HepG2 (cell line): ENCODE measurements around the gene ATP1B2. TPM values are rescaled to one million over a fixed set of nuclear protein-coding genes. Genes with fewer than 3 reads are reported as not detected.

Experiments used
- ARHGAP35 ChIP-seq: sonication (generic); formaldehyde crosslinking; IDR thresholded peaks from 2 replicates; pipeline ENCODE4 v1.9.0; 2022; ENCODE audit warnings: mild to moderate bottlenecking, inconsistent platforms, moderate library complexity, missing genetic modification reagents, borderline replicate concordance
- FOXO1 ChIP-seq: sonication (generic); formaldehyde crosslinking; IDR thresholded peaks from 2 replicates; pipeline ENCODE4 v1.4.0; 2020; ENCODE audit warnings: missing genetic modification reagents
- HDAC2 ChIP-seq: sonication (generic); formaldehyde crosslinking; IDR thresholded peaks from 2 replicates; pipeline ENCODE4 v1.4.0; 2020; ENCODE audit warnings: missing genetic modification reagents
- HNF4A ChIP-seq: sonication (generic); formaldehyde crosslinking; IDR thresholded peaks from 2 replicates; pipeline ENCODE4 v1.4.0; 2020; ENCODE audit warnings: missing genetic modification reagents
- HOXA5 ChIP-seq: sonication (generic); formaldehyde crosslinking; IDR thresholded peaks from 2 replicates; pipeline ENCODE4 v1.4.0; 2020; ENCODE audit warnings: missing genetic modification reagents
- HOXA7 ChIP-seq: sonication (generic); formaldehyde crosslinking; IDR thresholded peaks from 2 replicates; pipeline ENCODE4 v1.8.1; 2022; ENCODE audit warnings: mild to moderate bottlenecking, missing genetic modification reagents, moderate library complexity
- MIER3 ChIP-seq: IDR thresholded peaks from 2 replicates; pipeline ENCODE4 v1.6.1; 2016; ENCODE audit warnings: missing compliant biosample characterization, borderline replicate concordance
- PCBP2 ChIP-seq: fragments of 200-400 bp; formaldehyde crosslinking; optimal IDR thresholded peaks from 2 replicates; pipeline ENCODE3; 2018; ENCODE audit warnings: low read length, low read depth; ENCODE audit not compliant: poor library complexity, severe bottlenecking
- SALL1 ChIP-seq: sonication (generic); formaldehyde crosslinking; IDR thresholded peaks from 2 replicates; pipeline ENCODE4 v1.8.0; 2022; ENCODE audit warnings: mild to moderate bottlenecking, missing genetic modification reagents
- SIX1 ChIP-seq: sonication (generic); formaldehyde crosslinking; IDR thresholded peaks from 2 replicates; pipeline ENCODE4 v1.4.0; 2020; ENCODE audit warnings: missing genetic modification reagents, borderline replicate concordance
- ZMYM3 ChIP-seq: sonication (generic); formaldehyde crosslinking; IDR thresholded peaks from 2 replicates; pipeline ENCODE4 v1.5.1; 2020; ENCODE audit warnings: mild to moderate bottlenecking, missing genetic modification reagents
- ZNF251 ChIP-seq: sonication (generic); formaldehyde crosslinking; IDR thresholded peaks from 2 replicates; pipeline ENCODE4 v1.9.0; 2021; ENCODE audit warnings: mild to moderate bottlenecking, missing genetic modification reagents
- ZNF740 ChIP-seq: sonication (generic); formaldehyde crosslinking; IDR thresholded peaks from 2 replicates; pipeline ENCODE4 v1.4.0; 2020; ENCODE audit warnings: missing genetic modification reagents
- ZNF776 ChIP-seq: sonication (generic); formaldehyde crosslinking; IDR thresholded peaks from 2 replicates; pipeline ENCODE4 v1.4.0; 2020; ENCODE audit warnings: mild to moderate bottlenecking, missing genetic modification reagents
- ZNF788 ChIP-seq: sonication (generic); formaldehyde crosslinking; IDR thresholded peaks from 2 replicates; pipeline ENCODE4 v1.5.0; 2020; ENCODE audit warnings: mild to moderate bottlenecking, missing genetic modification reagents, borderline replicate concordance
- polyA plus RNA-seq, 8 experiments: library from polyadenylated mRNA; depleted of rRNA in 3 of 8; stranded (reverse) in 7 of 8; unstranded in 1 of 8; fragments of >200 nt; fragmentation: Illumina TruSeq in 4 of 8; extraction: Trizol in 4 of 8; gene quantifications; 2 replicates each; pipeline versions ENCODE4 v1.2.1 to v1.2.3, GENCODE V29; 2011 to 2016; ENCODE audit warnings: low read depth in 4 of 8, missing spikeins in 1 of 8, mixed read lengths in 1 of 8; ENCODE audit not compliant: insufficient read depth in 1 of 8
- total RNA-seq, 5 experiments: library from RNA; depleted of rRNA; stranded (reverse); fragments of >200 nt; fragmentation: Illumina TruSeq; extraction: Trizol; gene quantifications; 2 replicates each; pipeline ENCODE4 v1.2.3, GENCODE V29; 2016; ENCODE audit warnings: low read depth in 1 of 5
- TF ChIP-seq, protein P1 (sequence below): sonication (generic); formaldehyde crosslinking; IDR thresholded peaks from 2 replicates; pipeline ENCODE4 v1.8.1; 2022; ENCODE audit warnings: mild to moderate bottlenecking, missing genetic modification reagents
- TF ChIP-seq, protein P2 (sequence below): sonication (generic); formaldehyde crosslinking; IDR thresholded peaks from 2 replicates; pipeline ENCODE4 v1.4.0; 2020; ENCODE audit warnings: mild to moderate bottlenecking, missing genetic modification reagents, borderline replicate concordance
- TF ChIP-seq, protein P3 (sequence below): sonication (generic); formaldehyde crosslinking; IDR thresholded peaks from 2 replicates; pipeline ENCODE4 v1.8.1; 2023; ENCODE audit warnings: mild to moderate bottlenecking, inconsistent platforms, moderate library complexity, missing genetic modification reagents, borderline replicate concordance
- TF ChIP-seq, protein P4 (sequence below): sonication (generic); formaldehyde crosslinking; IDR thresholded peaks from 2 replicates; pipeline ENCODE4 v1.5.1; 2020; ENCODE audit warnings: mild to moderate bottlenecking, missing genetic modification reagents
- TF ChIP-seq, protein P5 (sequence below): fragments of 450-650 bp; IDR thresholded peaks from 2 replicates; pipeline ENCODE4 v1.6.1; 2016

The ATP1B2 gene
- total and polyA plus RNA-seq, 2 of the 13 experiments (the other 11 are each of a cell fraction or from before 2014, with no cell fraction given), result not detected

DNA sequence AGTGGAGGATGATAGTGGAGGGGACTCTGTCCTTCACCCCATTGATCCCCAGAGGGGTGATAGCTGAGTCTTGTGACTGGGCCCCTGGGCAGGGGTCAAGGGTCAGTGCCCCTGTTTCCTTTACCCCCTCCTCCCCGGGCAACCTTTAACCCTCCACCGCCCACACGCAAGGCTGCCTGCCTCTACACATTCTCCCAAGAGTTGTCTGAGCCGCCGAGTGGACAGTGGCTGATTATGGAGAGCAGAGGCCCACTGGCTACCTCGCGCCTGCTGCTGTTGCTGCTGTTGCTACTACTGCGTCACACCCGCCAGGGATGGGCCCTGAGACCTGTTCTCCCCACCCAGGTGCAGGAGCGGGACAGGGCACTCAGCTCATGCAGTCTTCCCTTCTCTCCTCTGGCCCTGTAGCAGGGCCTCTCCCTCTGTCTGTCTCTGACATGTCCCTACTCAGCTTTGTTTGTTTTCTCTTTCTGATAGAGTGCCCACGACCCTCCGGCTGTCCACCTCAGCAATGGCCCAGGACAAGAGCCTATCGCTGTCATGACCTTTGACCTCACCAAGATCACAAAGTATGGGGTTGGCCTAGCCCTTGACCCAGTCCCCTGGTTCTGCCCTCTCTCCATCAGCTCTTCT lies 20.7 kb upstream of the ATP1B2 start, which contains the start of gene SHBG (continued):
- TF ChIP-seq ZMYM3, result 0 out of 2 replicates have a peak, but pooled peaks have one; percentile 40
- peak; percentile 75 for TF ChIP-seq HNF4A (CRISPR knock-in tag)
- TF ChIP-seq PCBP2, result no peak
- TF ChIP-seq SALL1, result 0 out of 2 replicates have a peak, but pooled peaks have one; percentile 33
- TF ChIP-seq, protein P1, sequence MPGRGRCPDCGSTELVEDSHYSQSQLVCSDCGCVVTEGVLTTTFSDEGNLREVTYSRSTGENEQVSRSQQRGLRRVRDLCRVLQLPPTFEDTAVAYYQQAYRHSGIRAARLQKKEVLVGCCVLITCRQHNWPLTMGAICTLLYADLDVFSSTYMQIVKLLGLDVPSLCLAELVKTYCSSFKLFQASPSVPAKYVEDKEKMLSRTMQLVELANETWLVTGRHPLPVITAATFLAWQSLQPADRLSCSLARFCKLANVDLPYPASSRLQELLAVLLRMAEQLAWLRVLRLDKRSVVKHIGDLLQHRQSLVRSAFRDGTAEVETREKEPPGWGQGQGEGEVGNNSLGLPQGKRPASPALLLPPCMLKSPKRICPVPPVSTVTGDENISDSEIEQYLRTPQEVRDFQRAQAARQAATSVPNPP (CRISPR knock-in tag), result no peak
- TF ChIP-seq ZNF776 (CRISPR knock-in tag), result no peak
- TF ChIP-seq HOXA5 (CRISPR knock-in tag), result no peak
- peak; percentile 35; the same call in 1 of the 2 replicates for TF ChIP-seq FOXO1 (CRISPR knock-in tag)
- TF ChIP-seq, protein P2, sequence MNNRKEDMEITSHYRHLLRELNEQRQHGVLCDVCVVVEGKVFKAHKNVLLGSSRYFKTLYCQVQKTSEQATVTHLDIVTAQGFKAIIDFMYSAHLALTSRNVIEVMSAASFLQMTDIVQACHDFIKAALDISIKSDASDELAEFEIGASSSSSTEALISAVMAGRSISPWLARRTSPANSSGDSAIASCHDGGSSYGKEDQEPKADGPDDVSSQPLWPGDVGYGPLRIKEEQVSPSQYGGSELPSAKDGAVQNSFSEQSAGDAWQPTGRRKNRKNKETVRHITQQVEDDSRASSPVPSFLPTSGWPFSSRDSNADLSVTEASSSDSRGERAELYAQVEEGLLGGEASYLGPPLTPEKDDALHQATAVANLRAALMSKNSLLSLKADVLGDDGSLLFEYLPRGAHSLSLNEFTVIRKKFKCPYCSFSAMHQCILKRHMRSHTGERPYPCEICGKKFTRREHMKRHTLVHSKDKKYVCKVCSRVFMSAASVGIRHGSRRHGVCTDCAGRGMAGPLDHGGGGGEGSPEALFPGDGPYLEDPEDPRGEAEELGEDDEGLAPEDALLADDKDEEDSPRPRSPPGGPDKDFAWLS (CRISPR knock-in tag), result no peak; the same call in 1 of the 2 replicates
- 0 out of 2 replicates have a peak, but pooled peaks have one; percentile 26 for TF ChIP-seq HDAC2 (CRISPR knock-in tag)
- no peak for TF ChIP-seq ZNF740 (CRISPR knock-in tag)
- no peak; the same call in 1 of the 2 replicates for TF ChIP-seq MIER3 (CRISPR knock-in tag)
- TF ChIP-seq, protein P3, sequence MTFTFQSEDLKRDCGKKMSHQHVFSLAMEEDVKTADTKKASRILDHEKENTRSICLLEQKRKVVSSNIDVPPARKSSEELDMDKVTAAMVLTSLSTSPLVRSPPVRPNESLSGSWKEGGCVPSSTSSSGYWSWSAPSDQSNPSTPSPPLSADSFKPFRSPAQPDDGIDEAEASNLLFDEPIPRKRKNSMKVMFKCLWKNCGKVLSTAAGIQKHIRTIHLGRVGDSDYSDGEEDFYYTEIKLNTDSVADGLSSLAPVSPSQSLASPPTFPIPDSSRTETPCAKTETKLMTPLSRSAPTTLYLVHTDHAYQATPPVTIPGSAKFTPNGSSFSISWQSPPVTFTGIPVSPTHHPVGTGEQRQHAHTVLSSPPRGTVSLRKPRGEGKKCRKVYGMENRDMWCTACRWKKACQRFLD (CRISPR knock-in tag), result no peak
- TF ChIP-seq, protein P4, sequence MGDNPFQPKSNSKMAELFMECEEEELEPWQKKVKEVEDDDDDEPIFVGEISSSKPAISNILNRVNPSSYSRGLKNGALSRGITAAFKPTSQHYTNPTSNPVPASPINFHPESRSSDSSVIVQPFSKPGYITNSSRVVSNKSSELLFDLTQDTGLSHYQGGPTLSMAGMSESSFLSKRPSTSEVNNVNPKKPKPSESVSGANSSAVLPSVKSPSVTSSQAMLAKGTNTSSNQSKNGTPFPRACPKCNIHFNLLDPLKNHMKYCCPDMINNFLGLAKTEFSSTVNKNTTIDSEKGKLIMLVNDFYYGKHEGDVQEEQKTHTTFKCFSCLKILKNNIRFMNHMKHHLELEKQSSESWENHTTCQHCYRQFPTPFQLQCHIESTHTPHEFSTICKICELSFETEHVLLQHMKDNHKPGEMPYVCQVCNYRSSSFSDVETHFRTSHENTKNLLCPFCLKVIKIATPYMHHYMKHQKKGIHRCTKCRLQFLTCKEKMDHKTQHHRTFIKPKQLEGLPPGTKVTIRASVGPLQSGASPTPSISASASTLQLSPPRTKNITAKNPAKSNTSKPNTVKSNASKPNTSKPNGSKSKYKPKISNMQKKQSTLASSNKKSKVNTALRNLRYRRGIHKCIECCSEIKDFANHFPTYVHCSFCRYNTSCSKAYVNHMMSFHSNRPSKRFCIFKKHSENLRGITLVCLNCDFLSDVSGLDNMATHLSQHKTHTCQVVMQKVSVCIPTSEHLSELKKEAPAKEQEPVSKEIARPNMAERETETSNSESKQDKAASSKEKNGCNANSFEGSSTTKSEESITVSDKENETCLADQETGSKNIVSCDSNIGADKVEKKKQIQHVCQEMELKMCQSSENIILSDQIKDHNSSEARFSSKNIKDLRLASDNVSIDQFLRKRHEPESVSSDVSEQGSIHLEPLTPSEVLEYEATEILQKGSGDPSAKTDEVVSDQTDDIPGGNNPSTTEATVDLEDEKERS (CRISPR knock-in tag), result no peak
- TF ChIP-seq SIX1 (CRISPR knock-in tag), result no peak
- TF ChIP-seq ZNF251 (CRISPR knock-in tag), result no peak
- no peak for TF ChIP-seq ZNF788 (CRISPR knock-in tag)
- no peak for TF ChIP-seq HOXA7 (CRISPR knock-in tag)
- TF ChIP-seq, protein P5, sequence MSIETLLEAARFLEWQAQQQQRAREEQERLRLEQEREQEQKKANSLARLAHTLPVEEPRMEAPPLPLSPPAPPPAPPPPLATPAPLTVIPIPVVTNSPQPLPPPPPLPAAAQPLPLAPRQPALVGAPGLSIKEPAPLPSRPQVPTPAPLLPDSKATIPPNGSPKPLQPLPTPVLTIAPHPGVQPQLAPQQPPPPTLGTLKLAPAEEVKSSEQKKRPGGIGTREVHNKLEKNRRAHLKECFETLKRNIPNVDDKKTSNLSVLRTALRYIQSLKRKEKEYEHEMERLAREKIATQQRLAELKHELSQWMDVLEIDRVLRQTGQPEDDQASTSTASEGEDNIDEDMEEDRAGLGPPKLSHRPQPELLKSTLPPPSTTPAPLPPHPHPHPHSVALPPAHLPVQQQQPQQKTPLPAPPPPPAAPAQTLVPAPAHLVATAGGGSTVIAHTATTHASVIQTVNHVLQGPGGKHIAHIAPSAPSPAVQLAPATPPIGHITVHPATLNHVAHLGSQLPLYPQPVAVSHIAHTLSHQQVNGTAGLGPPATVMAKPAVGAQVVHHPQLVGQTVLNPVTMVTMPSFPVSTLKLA, result no peak
- TF ChIP-seq ARHGAP35, result no peak
